ENCODE measurements around the gene STX1A. TPM values are rescaled to one million over a fixed set of nuclear protein-coding genes. Genes with fewer than 3 reads are reported as not detected.
"Not testable (repeated sequence)": the region's sequence is repeated elsewhere in the genome, so short reads cannot be mapped to it uniquely, and the experiment has no call there.

STX1A gene
- total RNA-seq, 2 donors from 2014 or later = 2.6 TPM

DNA sequence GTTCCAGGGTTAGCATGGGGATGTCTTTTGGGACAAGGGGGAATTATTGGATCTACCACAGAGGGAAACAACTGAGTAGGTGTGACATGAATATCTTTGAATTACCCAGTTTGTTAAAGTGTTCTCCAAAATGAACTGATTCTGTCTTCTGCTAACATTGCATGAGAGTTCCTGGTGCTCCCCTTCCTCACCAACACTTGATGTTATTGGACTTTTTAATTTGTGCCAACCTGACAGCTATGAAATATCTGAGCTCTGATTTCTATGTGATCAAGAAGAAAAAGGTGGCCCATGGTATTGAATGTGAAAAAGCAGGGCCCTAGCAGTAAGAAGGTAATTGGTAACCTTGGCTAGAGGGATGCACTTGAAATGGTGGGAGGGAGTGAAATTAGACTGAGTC is 56.4 kb downstream of the STX1A start:
- TF ChIP-seq CTCF (IDR thresholded peaks at IDR 0.05) = no peak

DNA sequence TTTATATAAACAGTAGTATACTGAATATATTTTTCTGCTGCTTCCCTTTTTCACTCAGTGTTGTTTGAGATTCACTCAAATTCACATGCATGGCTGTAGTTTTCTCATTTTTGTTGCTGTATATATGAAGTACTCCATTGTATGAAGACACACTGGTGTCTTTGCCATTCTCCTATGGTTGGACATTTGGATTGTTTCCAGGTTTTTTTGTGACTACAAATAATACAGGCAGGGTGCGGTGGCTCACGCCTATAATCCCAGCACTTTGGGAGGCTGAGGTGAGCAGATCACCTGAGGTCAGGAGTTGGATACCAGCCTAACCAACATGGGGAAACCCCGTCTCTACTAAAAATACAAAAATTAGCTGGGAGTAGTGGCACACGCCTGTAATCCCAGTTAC is 58.9 kb downstream of the STX1A start:
- H3K4me3 ChIP-seq; H3K9me3 ChIP-seq; H3K4me1 ChIP-seq; H3K27me3 ChIP-seq; H3K27ac ChIP-seq; H3K36me3 ChIP-seq; DNase-seq (ENCODE audit: low spot score): not testable (repeated sequence)

More for the DNA sequence above, 56.4 kb downstream of the STX1A start:
- Histone ChIP-seq H3K27me3 (no peaks in the 10 kb centered on the region), H3K27ac (no peak overlapping the region), H3K9me3 (no peaks in the 10 kb centered on the region), H3K4me3 (no peak overlapping the region), H3K4me1 (no peaks in the 10 kb centered on the region), H3K36me3 (no peaks in the 10 kb centered on the region)
- DNase-seq (ENCODE audit: low spot score) = no peak

DNA sequence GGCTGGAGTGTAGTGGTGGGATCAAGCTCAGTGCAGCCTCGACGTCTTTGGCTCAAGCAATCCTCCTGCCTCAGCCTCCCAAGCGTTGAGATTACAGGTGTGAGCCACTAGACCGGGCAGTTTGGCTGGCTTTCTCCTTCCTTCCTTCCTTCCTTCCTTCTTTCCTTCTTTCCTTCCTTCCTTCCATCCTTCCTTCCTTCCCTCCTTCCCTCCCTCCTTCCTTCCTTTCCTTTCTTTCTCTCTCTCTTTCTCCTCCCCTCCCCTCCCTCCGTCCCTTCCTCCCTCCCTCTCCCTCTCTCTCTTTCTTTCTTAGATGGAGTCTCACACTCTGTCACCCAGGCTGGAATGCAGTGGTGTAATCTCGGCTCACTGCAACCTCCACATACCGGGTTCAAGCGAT is 59.5 kb downstream of the STX1A start:
- Histone ChIP-seq H3K27ac (no peak overlapping the region), H3K36me3 (no peaks in the 10 kb centered on the region), H3K4me3 (no peak overlapping the region), H3K27me3 (no peaks in the 10 kb centered on the region), H3K9me3 (no peaks in the 10 kb centered on the region), H3K4me1 (no peaks in the 10 kb centered on the region)
- TF ChIP-seq CTCF (IDR thresholded peaks at IDR 0.05) = no peak
- DNase-seq (ENCODE audit: low spot score) = no peak

DNA sequence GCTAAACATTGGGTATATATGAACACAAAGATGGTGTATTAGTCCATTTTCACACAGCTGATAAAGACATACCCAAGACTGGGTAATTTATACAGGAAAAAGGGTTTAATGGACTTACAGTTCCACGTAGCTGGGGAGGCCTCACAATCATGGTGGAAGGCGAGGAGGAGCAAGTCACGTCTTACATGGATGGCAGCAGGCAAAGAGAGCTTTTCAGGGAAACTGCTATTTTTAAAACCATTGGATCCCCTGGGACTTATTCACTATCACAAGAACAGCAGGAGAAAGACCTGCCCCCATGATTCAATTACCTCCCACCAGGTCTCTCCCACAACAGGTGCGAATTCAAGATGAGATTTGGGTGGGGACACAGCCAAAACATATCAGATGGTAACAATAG is 64.2 kb downstream of the STX1A start:
- not testable (repeated sequence) for H3K9me3 ChIP-seq; H3K27ac ChIP-seq; H3K27me3 ChIP-seq; DNase-seq (ENCODE audit: low spot score); H3K4me3 ChIP-seq; H3K36me3 ChIP-seq; H3K4me1 ChIP-seq

DNA sequence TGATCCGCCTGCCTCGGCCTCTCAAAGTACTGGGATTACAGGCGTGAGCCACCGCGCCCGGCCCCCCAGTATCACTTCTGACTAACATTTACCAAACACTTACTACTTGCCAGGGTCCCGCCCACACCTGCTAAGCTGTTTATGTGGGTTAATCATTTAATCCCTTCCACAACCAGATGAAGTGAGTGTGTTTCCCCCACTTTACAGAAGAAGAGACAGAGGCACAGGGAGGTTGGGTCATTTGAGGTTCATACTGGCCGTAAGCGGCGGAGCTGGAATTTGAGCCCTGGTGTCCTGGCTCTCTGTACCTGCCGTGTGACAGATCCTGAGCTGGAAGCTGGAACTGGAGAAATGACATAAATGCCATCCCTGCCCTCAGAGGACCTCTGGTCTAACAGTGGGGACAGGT is 66.9 kb downstream of the STX1A start:
- no peak for TF ChIP-seq CTCF (IDR thresholded peaks at IDR 0.05)
- H3K36me3 ChIP-seq = no peaks in the 10 kb centered on the region

GRCh38 chr7:73650524-73650923 is 68.9 kb downstream of the STX1A start:
- no peak overlapping the region for H3K4me3 ChIP-seq
- H3K36me3 ChIP-seq = no peaks in the 10 kb centered on the region
- DNase-seq (ENCODE audit: low spot score) = no peak

More for the DNA sequence above, 66.9 kb downstream of the STX1A start:
- no peaks in the 10 kb centered on the region for H3K9me3 ChIP-seq
- H3K27me3 ChIP-seq = no peaks in the 10 kb centered on the region
- DNase-seq (ENCODE audit: low spot score) = no peak
- H3K4me1 ChIP-seq = peaks cover 0 to 6% of the 10 kb centered on the region in 2 donors
- no peak overlapping the region for H3K4me3 ChIP-seq
- no peak overlapping the region for H3K27ac ChIP-seq

More at GRCh38 chr7:73650524-73650923, 68.9 kb downstream of the STX1A start:
- no peak overlapping the region for H3K27ac ChIP-seq
- H3K9me3 ChIP-seq = no peaks in the 10 kb centered on the region
- H3K27me3 ChIP-seq = peaks cover 0 to 10% of the 10 kb centered on the region in 2 donors
- H3K4me1 ChIP-seq = peaks cover 0 to 6% of the 10 kb centered on the region in 2 donors
- no peak for TF ChIP-seq CTCF (IDR thresholded peaks at IDR 0.05)

Measured in right atrium auricular region (tissue), 2 donors.